GM18508 (cell line): ENCODE measurements around the gene LYPD6.
A peak's percentile ranks its signal among the peaks of the same experiment; 100 is the strongest.
"Not testable (repeated sequence)": the region's sequence is repeated elsewhere in the genome, so short reads cannot be mapped to it uniquely, and the experiment has no call there.

ENCODE experiments used
- ATAC-seq: cut with Tn5 transposase; IDR thresholded peaks from one replicate; pipeline ENCODE4 v1.9.1; 2021; ENCODE audit warnings: moderate number of reproducible peaks; ENCODE audit not compliant: insufficient read depth, unreplicated experiment

Gene LYPD6

DNA sequence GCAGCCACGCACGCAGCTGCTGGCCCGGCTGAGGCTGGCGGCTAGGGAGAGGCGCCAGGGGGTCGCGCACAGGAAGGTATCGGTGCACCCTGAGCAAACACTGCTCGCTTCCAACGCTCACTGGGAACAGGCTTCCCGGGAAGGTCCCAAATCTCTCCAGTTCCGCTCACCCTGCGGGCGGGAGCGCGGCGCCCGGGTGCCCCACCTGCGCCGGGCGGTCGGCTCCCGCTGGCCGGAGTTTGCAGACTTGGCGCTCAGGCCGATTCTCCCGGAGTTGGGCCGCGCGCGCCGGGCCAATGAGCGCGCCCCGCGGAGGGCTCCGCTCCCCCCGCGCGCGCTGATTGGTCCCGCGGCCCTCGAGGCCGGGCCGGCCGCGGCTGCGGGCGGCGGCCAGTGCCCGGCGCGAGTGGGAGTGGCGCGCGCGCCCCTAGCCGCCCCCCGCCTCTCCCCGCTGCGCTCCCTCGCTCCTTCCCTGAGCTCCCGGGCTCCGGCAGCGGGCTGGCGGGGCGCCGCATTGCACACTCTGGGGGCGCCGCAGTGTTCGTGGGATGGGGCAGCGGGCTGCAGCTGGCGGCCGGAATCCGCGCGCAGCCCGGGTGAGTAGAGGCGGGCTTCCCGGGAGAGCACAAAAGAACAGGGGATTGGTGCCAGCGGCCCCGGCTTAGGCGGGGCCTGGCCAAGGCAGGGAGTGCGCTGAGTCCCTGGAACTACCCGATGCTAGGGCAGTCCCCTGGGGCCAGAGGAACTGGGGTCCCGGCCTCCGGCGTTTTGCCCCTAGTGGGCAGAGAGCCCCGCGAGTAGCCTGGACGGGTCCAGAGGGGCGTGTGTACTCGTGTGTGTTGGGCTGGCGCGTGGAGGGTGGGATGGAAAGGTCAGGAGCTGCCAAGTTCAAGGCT is at the start of gene LYPD6:
TSS of gene LYPD6 (plus strand) at position 461 of the 896 bp plus-strand sequence. CDS start 107,122 bp downstream, outside the sequence.
- no peak for ATAC-seq

DNA sequence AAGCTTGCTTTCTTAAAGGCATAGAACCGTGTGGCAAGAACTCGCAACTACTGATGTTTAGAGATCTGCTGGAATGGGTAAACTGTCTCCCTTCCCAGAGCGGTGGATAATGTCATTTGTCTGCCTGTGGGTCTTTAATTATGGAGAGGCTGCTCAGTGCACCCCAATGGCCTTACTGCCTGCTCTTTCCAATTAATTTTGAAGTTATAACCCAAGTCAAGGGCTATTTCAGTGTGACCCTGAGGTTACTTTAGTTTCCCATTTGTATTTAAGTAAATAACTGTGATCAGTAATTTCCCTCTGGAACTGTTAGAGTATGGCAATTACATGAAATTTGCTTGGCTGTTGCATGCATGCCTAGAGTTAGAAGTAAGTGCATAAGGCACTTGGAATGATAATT is 48.9 kb upstream of the LYPD6 start:
- no peak for ATAC-seq

- ATAC-seq: no peak
Observed at GRCh38 chr2:149290662-149291061, 39.7 kb upstream of the LYPD6 start.

DNA sequence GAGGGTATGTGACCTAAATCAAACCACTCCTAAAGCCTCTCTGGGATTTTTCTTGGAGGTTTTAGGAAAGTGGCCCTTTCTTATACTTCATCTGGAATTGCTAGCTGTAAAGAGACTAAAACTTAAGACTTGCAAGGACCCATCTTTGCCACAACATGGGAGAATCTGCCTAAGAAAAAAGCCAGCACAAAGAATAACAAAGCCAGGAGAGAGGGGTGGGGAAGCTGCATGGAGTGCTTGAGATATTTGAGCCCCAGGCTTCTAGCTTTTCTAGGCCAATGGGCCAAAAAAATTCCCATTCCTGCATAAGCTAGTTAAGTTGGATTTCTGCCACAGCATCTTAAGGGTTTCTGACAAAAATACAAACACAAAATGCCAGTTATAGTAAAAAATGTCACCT is 38.5 kb upstream of the LYPD6 start:
- ATAC-seq: no peak

GRCh38 chr2:149296031-149296430 is 34.4 kb upstream of the LYPD6 start:
- ATAC-seq: no peak

DNA sequence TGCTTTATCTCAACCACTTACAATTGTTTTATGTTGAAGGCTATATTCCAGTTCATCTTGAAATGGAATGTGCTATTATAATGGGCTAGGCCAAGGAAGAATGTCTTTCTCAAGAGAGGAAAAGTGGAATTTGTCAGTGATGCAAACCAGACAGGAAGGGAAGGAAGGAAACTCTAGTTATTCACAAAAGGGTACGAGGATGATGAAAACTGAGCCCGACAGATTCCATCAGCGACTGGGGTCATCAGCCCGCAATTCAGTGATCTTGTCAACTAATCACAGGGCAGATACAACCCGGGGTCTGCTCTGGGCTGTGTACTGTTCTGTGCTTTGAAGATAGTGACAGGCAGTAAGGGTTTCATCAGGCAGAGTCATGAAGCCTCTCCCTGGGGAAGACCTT is 23.4 kb upstream of the LYPD6 start:
- no peak for ATAC-seq

DNA sequence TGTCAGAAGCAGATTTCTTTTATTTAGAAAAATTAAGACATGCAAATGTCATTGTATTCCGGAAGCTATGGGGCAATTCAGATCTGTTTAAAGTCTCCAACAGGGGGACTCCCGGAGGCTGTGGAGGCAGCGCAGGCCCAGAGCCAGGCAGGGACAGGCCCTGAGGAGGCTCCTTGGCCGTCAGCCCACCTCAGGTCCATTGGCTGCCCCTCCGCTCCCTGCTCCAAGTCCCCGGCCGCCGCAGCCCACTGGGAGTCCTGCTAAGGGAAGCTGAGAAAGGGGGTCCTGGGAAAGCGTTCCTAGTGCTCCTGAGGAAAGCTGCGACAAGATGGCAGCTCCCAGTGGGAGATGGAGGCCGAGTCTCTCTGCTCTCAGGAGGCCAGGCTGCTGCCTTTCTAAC is 20.0 kb upstream of the LYPD6 start:
- no peak for ATAC-seq

- ATAC-seq: no peak
Observed at GRCh38 chr2:149312039-149312438, 18.3 kb upstream of the LYPD6 start.

- peak; percentile 72 for ATAC-seq
Observed at GRCh38 chr2:149313512-149313972, 16.8 kb upstream of the LYPD6 start.

- ATAC-seq: no peak
Observed at GRCh38 chr2:149314687-149315086, 15.7 kb upstream of the LYPD6 start.

DNA sequence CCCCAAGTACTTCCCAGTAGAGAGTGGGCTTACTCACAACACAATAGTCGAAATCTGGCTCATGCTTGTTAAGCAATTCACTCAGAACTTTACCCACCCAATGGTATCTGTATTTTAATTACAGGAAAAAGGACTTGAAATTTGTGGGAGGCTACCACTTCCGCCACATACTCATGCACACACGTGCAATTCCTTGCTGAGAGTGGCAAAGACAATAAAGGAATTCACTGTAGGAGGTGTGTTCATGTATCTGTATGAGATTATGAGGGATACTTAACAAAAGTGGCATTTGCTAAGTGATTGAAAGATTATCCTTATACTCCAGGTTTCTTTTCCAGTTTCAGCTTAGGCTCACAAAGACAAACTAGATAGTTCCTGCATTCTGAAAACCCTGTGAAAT is 14.9 kb upstream of the LYPD6 start:
- no peak for ATAC-seq

GRCh38 chr2:149318566-149318965 is 11.8 kb upstream of the LYPD6 start:
- not testable (repeated sequence) for ATAC-seq

- no peak for ATAC-seq
Observed at GRCh38 chr2:149320362-149320761, 10.0 kb upstream of the LYPD6 start.

GRCh38 chr2:149329068-149329467 is 1.3 kb upstream of the LYPD6 start:
- no peak for ATAC-seq

DNA sequence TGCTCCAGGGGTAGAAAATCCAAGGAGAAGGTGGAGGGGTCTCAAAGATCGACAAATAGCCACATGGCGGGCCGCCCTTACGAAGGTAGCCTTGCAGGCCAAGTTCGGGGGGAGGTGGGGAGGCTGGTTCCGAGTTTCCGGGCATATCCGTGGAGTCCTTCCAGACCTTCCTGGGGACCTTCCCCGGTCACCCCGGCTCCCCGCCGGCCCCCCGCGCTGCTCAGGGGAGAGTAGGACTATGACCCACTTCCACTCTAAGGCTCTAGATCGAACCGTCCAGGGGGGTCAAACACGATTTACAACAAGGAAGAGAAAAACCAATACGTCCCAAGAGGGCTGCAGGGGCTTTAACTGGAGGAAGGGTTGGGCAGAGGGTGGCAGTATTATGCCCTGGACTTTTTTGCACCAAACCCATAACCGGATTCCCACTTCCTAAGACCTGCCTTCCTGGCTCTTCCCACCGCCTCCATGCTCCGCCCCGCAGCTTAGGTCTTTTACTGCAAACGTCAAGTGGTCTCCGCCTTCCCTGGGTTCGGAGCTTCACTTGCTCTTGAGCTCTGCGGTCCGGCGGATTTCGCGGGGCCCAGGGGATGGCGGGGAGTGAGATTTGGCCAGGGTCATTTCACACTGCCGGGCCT is 779 bp upstream of the LYPD6 start:
- no peak for ATAC-seq

GRCh38 chr2:149331023-149331400 is 625 bp downstream of the LYPD6 start:
- ATAC-seq: no peak

- ATAC-seq: no peak
Observed at GRCh38 chr2:149332364-149332763, 2.0 kb downstream of the LYPD6 start.

DNA sequence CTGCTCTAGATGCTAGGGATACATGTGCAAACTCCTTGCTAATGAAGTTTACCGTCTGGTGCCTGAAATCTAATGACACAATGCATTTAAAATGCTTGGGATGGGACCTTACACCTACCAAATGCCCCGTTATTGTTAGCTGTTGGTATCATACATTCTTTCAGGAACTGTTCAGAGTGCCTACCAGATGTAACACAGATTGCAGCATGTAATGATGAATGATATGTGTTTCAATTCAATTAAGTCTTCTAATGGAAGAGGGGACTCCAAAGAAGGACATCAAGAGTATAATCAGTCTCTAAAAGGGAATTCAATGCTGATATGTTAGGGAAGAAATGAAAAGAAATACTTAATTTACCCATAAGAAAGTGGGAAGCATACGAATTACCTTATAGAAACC is 3.2 kb downstream of the LYPD6 start:
- ATAC-seq: no peak

- no peak for ATAC-seq
Observed at GRCh38 chr2:149334156-149334555, 3.8 kb downstream of the LYPD6 start.

DNA sequence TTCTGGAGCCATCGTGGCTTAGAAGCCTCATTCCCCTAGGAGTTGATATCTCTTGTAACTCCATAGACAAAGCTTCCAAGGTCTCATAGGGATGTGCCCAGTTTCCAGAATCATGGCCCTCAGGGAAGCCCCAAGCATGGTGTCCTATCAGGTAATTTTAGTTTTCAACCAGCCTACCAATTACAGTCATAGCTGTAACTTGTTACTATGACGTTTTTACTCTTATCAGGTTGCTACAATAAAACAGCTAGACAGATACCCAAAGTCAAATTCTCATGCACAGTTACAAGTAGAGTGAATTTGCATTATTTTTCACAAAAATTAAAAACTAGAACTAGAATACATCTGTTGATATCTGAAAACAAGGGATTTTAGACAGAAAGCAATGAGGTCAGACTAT is 8.9 kb downstream of the LYPD6 start:
- no peak for ATAC-seq

DNA sequence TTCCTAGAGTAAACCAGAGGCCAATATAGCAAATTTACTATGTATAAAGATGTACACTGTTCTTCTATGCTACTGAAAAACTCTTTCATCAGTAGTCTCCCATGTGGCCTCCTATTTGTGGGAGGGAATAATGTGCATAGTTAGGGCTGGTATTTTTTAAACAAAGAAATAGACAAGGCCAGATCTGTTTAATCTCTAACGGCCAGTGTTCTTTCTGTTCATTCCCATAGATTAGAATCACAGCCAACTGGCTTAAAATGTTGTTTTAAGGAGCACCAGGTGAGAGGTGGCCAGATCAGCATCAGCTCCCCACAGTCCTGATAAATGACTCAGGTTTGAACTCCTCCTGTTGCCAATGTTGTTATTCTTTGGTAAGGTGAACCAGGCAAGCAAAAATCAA is 12.1 kb downstream of the LYPD6 start:
- no peak for ATAC-seq

GRCh38 chr2:149344105-149344504 is 13.7 kb downstream of the LYPD6 start:
- no peak for ATAC-seq
